IMR-90 (cell line): Measurements from ENCODE around the gene SLC9A9. TPM values are rescaled to one million over a fixed set of nuclear protein-coding genes. Genes with fewer than 3 reads are reported as not detected.

Source experiments
- ATAC-seq: fragments of 200-7000 bp; cut with Tn5 transposase; 2 replicates; pipeline ENCODE4 v1.9.1; 2020; ENCODE audit warnings: low read depth, mild to moderate bottlenecking, moderate library complexity
- BruUV-seq: library from RNA; stranded (reverse); fragments of 400-500 nt; replicated peaks from 2 replicates; lab custom pipeline; 2021; lab: Mats Ljungman, UMichigan
- CTCF ChIA-PET: fragments of 300-600 bp; formaldehyde crosslinking; extraction: SDS; loops from one replicate; lab custom pipeline; 2021; ENCODE audit warnings: antibody characterized with exemption; lab: Yijun Ruan, JAX
- POLR2A ChIA-PET: fragments of 300-600 bp; sonication (Branson Sonifier 250); formaldehyde crosslinking; loops from one replicate; lab custom pipeline; 2022; ENCODE audit warnings: antibody characterized with exemption; ENCODE audit not compliant: unreplicated experiment; lab: Charles Lee
- DNase-seq: peaks from one replicate; pipeline ENCODE4 v3.0.0; 2013
- H2AFZ ChIP-seq: replicated peaks from 2 replicates; pipeline ENCODE3; 2013; ENCODE audit warnings: low read length, mild to moderate bottlenecking; ENCODE audit not compliant: poor library complexity
- H2AK5ac ChIP-seq: 2 replicates; pipeline ENCODE4 v1.6.1; 2013; ENCODE audit warnings: low read depth, low read length, inconsistent platforms
- H2AK9ac ChIP-seq: replicated peaks from 2 replicates; pipeline ENCODE3; 2013; ENCODE audit warnings: mild to moderate bottlenecking, low read depth, low read length, moderate library complexity; ENCODE audit not compliant: poor library complexity
- H2BK120ac ChIP-seq: 2 replicates; pipeline ENCODE4 v1.6.1; 2013; ENCODE audit warnings: low read depth, low read length, inconsistent platforms
- H2BK15ac ChIP-seq: 3 replicates; pipeline ENCODE4 v1.6.1; 2013; ENCODE audit warnings: low read depth, low read length, inconsistent platforms
- H2BK20ac ChIP-seq: 2 replicates; pipeline ENCODE4 v1.6.1; 2013; ENCODE audit warnings: low read depth, mild to moderate bottlenecking, inconsistent platforms, low read length, moderate library complexity
- H2BK5ac ChIP-seq: 2 replicates; pipeline ENCODE4 v1.6.1; 2013; ENCODE audit warnings: mild to moderate bottlenecking, low read depth, low read length, inconsistent platforms; ENCODE audit not compliant: poor library complexity, severe bottlenecking
- H3K14ac ChIP-seq: replicated peaks from 2 replicates; pipeline ENCODE4 v1.6.1; 2013; ENCODE audit warnings: low read depth, low read length, inconsistent platforms
- H3K18ac ChIP-seq: 2 replicates; pipeline ENCODE4 v1.6.1; 2013; ENCODE audit warnings: low read depth, low read length, control low read depth
- H3K23ac ChIP-seq: 2 replicates; pipeline ENCODE4 v1.6.1; 2013; ENCODE audit warnings: low read depth, low read length, inconsistent platforms
- H3K27ac ChIP-seq: 2 replicates; pipeline ENCODE4 v1.5.1; 2013; ENCODE audit warnings: mild to moderate bottlenecking, control low read depth, low read length; ENCODE audit not compliant: insufficient read depth
- H3K27me3 ChIP-seq: 2 replicates; pipeline ENCODE4 v1.6.1; 2013; ENCODE audit warnings: low read length; ENCODE audit not compliant: control insufficient read depth, insufficient read depth
- H3K36me3 ChIP-seq: 2 replicates; pipeline ENCODE4 v1.6.1; 2013; ENCODE audit warnings: low read length, mixed read lengths; ENCODE audit not compliant: control insufficient read depth, insufficient read depth
- H3K4ac ChIP-seq: 2 replicates; pipeline ENCODE4 v1.6.1; 2013; ENCODE audit warnings: low read depth, low read length, inconsistent platforms
- H3K4me1 ChIP-seq: 2 replicates; pipeline ENCODE4 v1.6.1; 2013; ENCODE audit warnings: low read length, mixed read lengths; ENCODE audit not compliant: control insufficient read depth, insufficient read depth
- H3K4me2 ChIP-seq: 2 replicates; pipeline ENCODE4 v1.6.1; 2013; ENCODE audit warnings: low read depth, mild to moderate bottlenecking, control low read depth, low read length, moderate library complexity
- H3K4me3 ChIP-seq: 2 replicates; pipeline ENCODE4 v1.5.1; 2013; ENCODE audit warnings: low read depth, mild to moderate bottlenecking, control low read depth, low read length, moderate library complexity; ENCODE audit not compliant: insufficient read depth
- H3K56ac ChIP-seq: 2 replicates; pipeline ENCODE4 v1.6.1; 2013; ENCODE audit warnings: low read length, inconsistent platforms; ENCODE audit not compliant: insufficient read depth; ENCODE audit errors: extremely low read depth
- H3K79me1 ChIP-seq, 2 experiments: 2 replicates each; pipeline ENCODE4 v1.6.1; 2013; ENCODE audit warnings: low read length in 2 of 2, inconsistent platforms in 1 of 2, low read depth in 1 of 2
- H3K9ac ChIP-seq: 2 replicates; pipeline ENCODE4 v1.6.1; 2013; ENCODE audit warnings: low read depth, low read length, control low read depth
- H3K9me1 ChIP-seq: 2 replicates; pipeline ENCODE4 v1.6.1; 2013; ENCODE audit warnings: low read length, inconsistent platforms; ENCODE audit not compliant: insufficient read depth
- H3K9me3 ChIP-seq: 2 replicates; pipeline ENCODE4 v1.6.1; 2013; ENCODE audit warnings: low read length; ENCODE audit not compliant: control insufficient read depth, insufficient read depth
- H4K20me1 ChIP-seq: 2 replicates; pipeline ENCODE4 v1.6.1; 2013; ENCODE audit warnings: low read length, inconsistent platforms; ENCODE audit not compliant: insufficient read depth
- H4K5ac ChIP-seq: 2 replicates; pipeline ENCODE4 v1.6.1; 2013; ENCODE audit warnings: mild to moderate bottlenecking, low read depth, low read length, control low read depth
- H4K8ac ChIP-seq, 2 experiments: 2 replicates each; pipeline ENCODE4 v1.6.1; 2013; ENCODE audit warnings: low read depth in 2 of 2, low read length in 2 of 2, control low read depth in 1 of 2, inconsistent platforms in 1 of 2
- H4K91ac ChIP-seq: 2 replicates; pipeline ENCODE4 v1.6.1; 2013; ENCODE audit warnings: low read depth, low read length, inconsistent platforms; ENCODE audit not compliant: insufficient read depth
- BHLHE40 ChIP-seq: fragments of 150-350 bp; IDR thresholded peaks from 2 replicates; pipeline ENCODE4 v1.6.1; 2016; ENCODE audit warnings: mild to moderate bottlenecking, low read depth, low read length
- CEBPB ChIP-seq: IDR thresholded peaks from 2 replicates; pipeline ENCODE4 v1.6.1; 2012; ENCODE audit warnings: low read depth, low read length, improper control_type of control experiment
- FOS ChIP-seq: fragments of 150-350 bp; IDR thresholded peaks from 2 replicates; pipeline ENCODE4 v1.6.1; 2016; ENCODE audit warnings: low read depth, low read length
- MAFK ChIP-seq: IDR thresholded peaks from 2 replicates; pipeline ENCODE4 v1.6.1; 2012; ENCODE audit warnings: low read depth, low read length, improper control_type of control experiment
- MAZ ChIP-seq: IDR thresholded peaks from 2 replicates; pipeline ENCODE4 v1.6.1; 2012; ENCODE audit warnings: low read depth, mild to moderate bottlenecking, low read length, improper control_type of control experiment, moderate library complexity, borderline replicate concordance
- NFE2L2 ChIP-seq: fragments of 150-350 bp; IDR thresholded peaks from 2 replicates; pipeline ENCODE4 v1.6.1; 2016; ENCODE audit warnings: low read depth, mild to moderate bottlenecking, low read length
- POLR2A ChIP-seq: IDR thresholded peaks from 2 replicates; pipeline ENCODE4 v1.6.1; 2012; ENCODE audit warnings: mild to moderate bottlenecking, low read depth, low read length
- RAD21 ChIP-seq: IDR thresholded peaks from 2 replicates; pipeline ENCODE4 v1.6.1; 2012; ENCODE audit warnings: low read length, improper control_type of control experiment
- RCOR1 ChIP-seq: IDR thresholded peaks from 2 replicates; pipeline ENCODE4 v1.6.1; 2012; ENCODE audit warnings: mild to moderate bottlenecking, low read length, improper control_type of control experiment; ENCODE audit not compliant: insufficient replicate concordance
- RFX5 ChIP-seq: IDR thresholded peaks from 2 replicates; pipeline ENCODE4 v1.8.0; 2012; ENCODE audit warnings: low read depth, mild to moderate bottlenecking, low read length, moderate library complexity
- WGBS, 2 experiments: methylation state at CpG; one replicate each; pipeline versions ENCODE4 v1.1.5 to v1.1.7; 2013; ENCODE audit warnings: missing lambda C conversion rate in 2 of 2; ENCODE audit not compliant: insufficient read length in 1 of 2; ENCODE audit errors: extremely low coverage in 2 of 2; 5-methylcytosine and 5-hydroxymethylcytosine counted together
- dilution Hi-C: fragments of 300-500 bp; cut with HindIII; formaldehyde crosslinking; loops from one replicate; pipeline ENCODE4 v1.14.3; 2018; ENCODE audit warnings: low sequenced_read_pairs; ENCODE audit not compliant: unreplicated experiment
- in situ Hi-C: fragments of 300-500 bp; cut with MboI; formaldehyde crosslinking; loops from 3 replicates; pipeline ENCODE4 v1.14.3; 2019; ENCODE audit warnings: low sequenced_read_pairs, inconsistent platforms, mixed read lengths
- intact Hi-C: fragments of 100-400 bp; cut with micrococcal nuclease; formaldehyde crosslinking; loops from 2 replicates; pipeline ENCODE4 v1.10.0; 2022
- polyA plus RNA-seq, 3 experiments: library from polyadenylated mRNA; depleted of rRNA; stranded (reverse); fragments of >200 nt; gene quantifications; 2 replicates each; pipeline ENCODE4 v1.2.3, GENCODE V29; 2012; ENCODE audit warnings: low replicate concordance in 1 of 3
- total RNA-seq: library from RNA; depleted of rRNA; stranded (reverse); fragments of >200 nt; gene quantifications from 2 replicates; pipeline ENCODE4 v1.2.3, GENCODE V29; 2012
- TF ChIP-seq, protein P1 (sequence below): fragments of 150-350 bp; IDR thresholded peaks from 2 replicates; pipeline ENCODE4 v1.6.1; 2016; ENCODE audit warnings: low read depth, mild to moderate bottlenecking, low read length, moderate library complexity, borderline replicate concordance
- TF ChIP-seq, protein P2 (sequence below): conservative IDR thresholded peaks from 2 replicates; pipeline ENCODE4 v1.5.1; 2012; ENCODE audit warnings: mild to moderate bottlenecking, low read depth, low read length, improper control_type of control experiment

The SLC9A9 gene
- total and polyA plus RNA-seq, 2 of the 4 experiments (the other 2 are of a cell fraction), result 1.4 to 2.3 TPM

DNA sequence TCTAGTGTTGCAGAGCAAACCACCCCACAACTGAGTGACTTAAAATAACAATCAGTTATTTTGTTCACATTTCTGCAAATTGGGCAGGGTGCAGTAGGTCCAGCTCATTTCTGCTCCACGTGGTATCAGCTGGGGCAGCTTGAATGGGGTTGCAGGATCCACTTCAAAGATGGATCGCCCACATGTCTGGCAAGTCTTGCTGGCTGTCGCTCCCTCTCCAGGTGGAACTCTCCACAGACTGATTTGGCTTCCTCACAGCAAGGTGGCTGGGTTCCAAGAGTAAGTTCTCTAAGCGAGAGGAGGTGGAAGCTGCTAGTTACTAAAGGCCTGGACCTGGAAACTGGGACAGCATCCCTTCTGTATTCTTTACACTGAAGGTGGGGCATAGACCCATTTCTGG, 213.3 kb downstream of the SLC9A9 start:
- WGBS, 2 experiments, result 73% methylated on average over 3 of the region's 4 CpGs; no CpG with 5 or more reads in 1 of the 2 experiments
- Histone ChIP-seq H2BK20ac (no peak overlapping the region), H2BK120ac (no peak overlapping the region), H2BK15ac (no peak overlapping the region), H3K23ac (no peak overlapping the region), H3K9me3 (no peaks in the 10 kb centered on the region; the same call in 1 of the 2 replicates), H3K18ac (no peak overlapping the region), H3K14ac (no peak overlapping the region), H4K5ac (no peak overlapping the region), H4K20me1 (no peaks in the 10 kb centered on the region), H3K9ac (no peak overlapping the region), H4K8ac (no peak overlapping the region), H3K4me3 (no peak overlapping the region), H2AK9ac (no peak overlapping the region), H2AK5ac (no peak overlapping the region), H4K91ac (no peak overlapping the region), H2AFZ (no peak overlapping the region), H3K27ac (no peak overlapping the region), H3K36me3 (no peaks in the 10 kb centered on the region), H2BK5ac (no peak overlapping the region), H3K4me1 (no peaks in the 10 kb centered on the region), H3K79me1 (no peaks in the 10 kb centered on the region), H3K4me2 (no peak overlapping the region), H3K56ac (no peak overlapping the region), H3K4ac (no peak overlapping the region), H3K27me3 (no peaks in the 10 kb centered on the region), H3K9me1 (no peaks in the 10 kb centered on the region)
- no peak for ATAC-seq
- no TSS peak for BruUV-seq
- TF ChIP-seq POLR2A, result no peak
- no peak for TF ChIP-seq MAZ
- TF ChIP-seq FOS, result no peak
- no peak for TF ChIP-seq RAD21
- TF ChIP-seq MAFK, result no peak
- no peak for TF ChIP-seq RFX5
- TF ChIP-seq, protein P1, sequence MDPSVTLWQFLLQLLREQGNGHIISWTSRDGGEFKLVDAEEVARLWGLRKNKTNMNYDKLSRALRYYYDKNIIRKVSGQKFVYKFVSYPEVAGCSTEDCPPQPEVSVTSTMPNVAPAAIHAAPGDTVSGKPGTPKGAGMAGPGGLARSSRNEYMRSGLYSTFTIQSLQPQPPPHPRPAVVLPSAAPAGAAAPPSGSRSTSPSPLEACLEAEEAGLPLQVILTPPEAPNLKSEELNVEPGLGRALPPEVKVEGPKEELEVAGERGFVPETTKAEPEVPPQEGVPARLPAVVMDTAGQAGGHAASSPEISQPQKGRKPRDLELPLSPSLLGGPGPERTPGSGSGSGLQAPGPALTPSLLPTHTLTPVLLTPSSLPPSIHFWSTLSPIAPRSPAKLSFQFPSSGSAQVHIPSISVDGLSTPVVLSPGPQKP, result no peak
- TF ChIP-seq, protein P2, sequence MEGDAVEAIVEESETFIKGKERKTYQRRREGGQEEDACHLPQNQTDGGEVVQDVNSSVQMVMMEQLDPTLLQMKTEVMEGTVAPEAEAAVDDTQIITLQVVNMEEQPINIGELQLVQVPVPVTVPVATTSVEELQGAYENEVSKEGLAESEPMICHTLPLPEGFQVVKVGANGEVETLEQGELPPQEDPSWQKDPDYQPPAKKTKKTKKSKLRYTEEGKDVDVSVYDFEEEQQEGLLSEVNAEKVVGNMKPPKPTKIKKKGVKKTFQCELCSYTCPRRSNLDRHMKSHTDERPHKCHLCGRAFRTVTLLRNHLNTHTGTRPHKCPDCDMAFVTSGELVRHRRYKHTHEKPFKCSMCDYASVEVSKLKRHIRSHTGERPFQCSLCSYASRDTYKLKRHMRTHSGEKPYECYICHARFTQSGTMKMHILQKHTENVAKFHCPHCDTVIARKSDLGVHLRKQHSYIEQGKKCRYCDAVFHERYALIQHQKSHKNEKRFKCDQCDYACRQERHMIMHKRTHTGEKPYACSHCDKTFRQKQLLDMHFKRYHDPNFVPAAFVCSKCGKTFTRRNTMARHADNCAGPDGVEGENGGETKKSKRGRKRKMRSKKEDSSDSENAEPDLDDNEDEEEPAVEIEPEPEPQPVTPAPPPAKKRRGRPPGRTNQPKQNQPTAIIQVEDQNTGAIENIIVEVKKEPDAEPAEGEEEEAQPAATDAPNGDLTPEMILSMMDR, result no peak
- TF ChIP-seq NFE2L2, result no peak
- no peak for TF ChIP-seq RCOR1
- TF ChIP-seq BHLHE40, result no peak
- no peak for TF ChIP-seq CEBPB
- dilution Hi-C loops (no loop called here), in situ Hi-C loops (no loop called here), intact Hi-C loops (no loop called here)
- CTCF ChIA-PET, result no interaction called here
- no peak for DNase-seq
- POLR2A ChIA-PET, result no interaction called here
